ENCODE results near the gene DIS3L2. TPM values are rescaled to one million over a fixed set of nuclear protein-coding genes. Genes with fewer than 3 reads are reported as not detected.

Gene DIS3L2
- total RNA-seq, 4 donors from 2014 or later: 13.3 to 31.0 (median 23.6) TPM

GRCh38 chr2:232319067-232319802 lies 357.7 kb downstream of the DIS3L2 start:
- H3K27me3 ChIP-seq: no peaks in the 10 kb centered on the region
- H3K36me3 ChIP-seq: peaks cover 0 to 4% of the 10 kb centered on the region in 2 donors
- no peak overlapping the region for H3K4me3 ChIP-seq
- no peaks in the 10 kb centered on the region for H3K9me3 ChIP-seq
- H3K27ac ChIP-seq: no peak overlapping the region
- H3K4me1 ChIP-seq: peaks cover 0 to 23% (median 0%) of the 10 kb centered on the region in 3 donors
- TF ChIP-seq EP300 (IDR thresholded peaks at IDR 0.05) (no peak), CTCF (IDR thresholded peaks at IDR 0.05) (no peak), POLR2AphosphoS5 (IDR thresholded peaks at IDR 0.05) (no peak), POLR2A (IDR thresholded peaks at IDR 0.05) (no peak)
- WGBS, 2 donors (ENCODE audit: low coverage in 1 of 2): 93 to 100% methylated on average over 3 of the region's 4 CpGs
- no peak for ATAC-seq

- WGBS, 2 donors (ENCODE audit: low coverage in 1 of 2): 90% methylated on average over 5 of the region's 10 CpGs; no CpG with 5 or more reads in 1 of the 2 donors
- Histone ChIP-seq H3K27ac (no peak overlapping the region), H3K36me3 (peaks cover 0 to 4% of the 10 kb centered on the region in 2 donors), H3K9me3 (no peaks in the 10 kb centered on the region), H3K4me1 (peaks cover 0 to 19% (median 0%) of the 10 kb centered on the region in 3 donors), H3K4me3 (no peak overlapping the region), H3K27me3 (no peaks in the 10 kb centered on the region)
- no peak for TF ChIP-seq POLR2A (IDR thresholded peaks at IDR 0.05)
- TF ChIP-seq POLR2AphosphoS5 (IDR thresholded peaks at IDR 0.05): no peak
- ATAC-seq: no peak
These were observed 358.4 kb downstream of the DIS3L2 start for GRCh38 chr2:232319803-232320442.

- Histone ChIP-seq H3K4me3 (no peak overlapping the region), H3K9me3 (no peaks in the 10 kb centered on the region), H3K27me3 (no peaks in the 10 kb centered on the region), H3K27ac (no peak overlapping the region), H3K36me3 (peaks cover 0 to 3% of the 10 kb centered on the region in 2 donors), H3K4me1 (peaks cover 0 to 14% (median 0%) of the 10 kb centered on the region in 3 donors)
- TF ChIP-seq POLR2AphosphoS5 (IDR thresholded peaks at IDR 0.05) (no peak), CTCF (IDR thresholded peaks at IDR 0.05) (no peak), POLR2A (IDR thresholded peaks at IDR 0.05) (no peak), EP300 (IDR thresholded peaks at IDR 0.05) (no peak)
- ATAC-seq: no peak
- 60 to 100% methylated on average over 1 to 2 of the region's 2 CpGs for WGBS, 2 donors (ENCODE audit: low coverage in 1 of 2)
These were observed 358.9 kb downstream of the DIS3L2 start for GRCh38 chr2:232320443-232320803.

GRCh38 chr2:232321156-232321816 lies 359.8 kb downstream of the DIS3L2 start:
- TF ChIP-seq EP300 (IDR thresholded peaks at IDR 0.05) (no peak), POLR2A (IDR thresholded peaks at IDR 0.05) (no peak), POLR2AphosphoS5 (IDR thresholded peaks at IDR 0.05) (no peak), CTCF (IDR thresholded peaks at IDR 0.05) (no peak)
- H3K4me1 ChIP-seq: peaks cover 0 to 9% (median 0%) of the 10 kb centered on the region in 3 donors
- WGBS, 2 donors (ENCODE audit: low coverage in 1 of 2): 79% methylated on average over 6 of the region's 18 CpGs; no CpG with 5 or more reads in 1 of the 2 donors
- no peaks in the 10 kb centered on the region for H3K9me3 ChIP-seq
- H3K4me3 ChIP-seq: no peak overlapping the region
- no peak for ATAC-seq
- H3K36me3 ChIP-seq: no peaks in the 10 kb centered on the region
- no peak overlapping the region for H3K27ac ChIP-seq
- H3K27me3 ChIP-seq: no peaks in the 10 kb centered on the region

- no peak overlapping the region for H3K4me3 ChIP-seq
- TF ChIP-seq EP300 (IDR thresholded peaks at IDR 0.05): no peak
- TF ChIP-seq POLR2AphosphoS5 (IDR thresholded peaks at IDR 0.05): no peak
- no peak for TF ChIP-seq CTCF (IDR thresholded peaks at IDR 0.05)
- no peak for TF ChIP-seq POLR2A (IDR thresholded peaks at IDR 0.05)
- no peak for ATAC-seq
- H3K9me3 ChIP-seq: no peaks in the 10 kb centered on the region
- peaks cover 0 to 4% (median 0%) of the 10 kb centered on the region in 3 donors for H3K4me1 ChIP-seq
- no peak overlapping the region for H3K27ac ChIP-seq
- WGBS, 2 donors (ENCODE audit: low coverage in 1 of 2): 80% methylated on average over 1 of the region's 9 CpGs; no CpG with 5 or more reads in 1 of the 2 donors
- H3K27me3 ChIP-seq: no peaks in the 10 kb centered on the region
- H3K36me3 ChIP-seq: no peaks in the 10 kb centered on the region
These were observed 360.5 kb downstream of the DIS3L2 start for GRCh38 chr2:232321817-232322559.
